ENCODE measurements around the gene EEF1G.

EEF1G gene

DNA sequence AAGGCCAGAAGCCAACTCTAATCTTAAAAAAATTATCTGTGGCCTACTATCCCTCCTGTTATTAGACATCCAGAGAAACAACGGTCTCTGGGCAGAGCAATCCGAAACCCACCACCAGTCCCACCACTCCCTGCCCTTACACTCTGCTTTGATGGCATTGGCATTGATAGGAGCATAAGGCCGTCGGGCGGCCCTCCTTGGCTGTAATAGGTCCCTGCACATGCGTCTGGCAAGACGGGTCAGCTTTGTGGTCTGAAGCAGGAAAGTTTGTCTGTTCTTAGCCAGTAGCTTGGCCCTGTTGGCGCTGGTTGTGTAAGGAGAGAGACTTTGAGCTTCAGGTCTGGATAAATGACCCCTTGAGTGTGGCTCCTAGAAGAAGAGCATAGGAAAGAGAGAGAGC is 21.4 kb upstream of the EEF1G start:
- peaks cover 48 to 54% (median 50%) of the 10 kb centered on the region in 3 donors for H3K36me3 ChIP-seq
- DNase-seq: no peak
- H3K27me3 ChIP-seq: no peaks in the 10 kb centered on the region
- H3K4me1 ChIP-seq: peaks cover 7 to 44% (median 34%) of the 10 kb centered on the region in 4 donors
- no peak overlapping the region for H3K27ac ChIP-seq
- intact Hi-C loops (cut with DNase I; ENCODE audit: low total_unique reads): loop anchor here (10.0 kb wide), 1 partner anchor 50 kb away; the partner anchor contains the start of gene AHNAK
- H3K4me3 ChIP-seq: no peak overlapping the region
- H3K9me3 ChIP-seq: no peaks in the 10 kb centered on the region
- TF ChIP-seq, protein P1, sequence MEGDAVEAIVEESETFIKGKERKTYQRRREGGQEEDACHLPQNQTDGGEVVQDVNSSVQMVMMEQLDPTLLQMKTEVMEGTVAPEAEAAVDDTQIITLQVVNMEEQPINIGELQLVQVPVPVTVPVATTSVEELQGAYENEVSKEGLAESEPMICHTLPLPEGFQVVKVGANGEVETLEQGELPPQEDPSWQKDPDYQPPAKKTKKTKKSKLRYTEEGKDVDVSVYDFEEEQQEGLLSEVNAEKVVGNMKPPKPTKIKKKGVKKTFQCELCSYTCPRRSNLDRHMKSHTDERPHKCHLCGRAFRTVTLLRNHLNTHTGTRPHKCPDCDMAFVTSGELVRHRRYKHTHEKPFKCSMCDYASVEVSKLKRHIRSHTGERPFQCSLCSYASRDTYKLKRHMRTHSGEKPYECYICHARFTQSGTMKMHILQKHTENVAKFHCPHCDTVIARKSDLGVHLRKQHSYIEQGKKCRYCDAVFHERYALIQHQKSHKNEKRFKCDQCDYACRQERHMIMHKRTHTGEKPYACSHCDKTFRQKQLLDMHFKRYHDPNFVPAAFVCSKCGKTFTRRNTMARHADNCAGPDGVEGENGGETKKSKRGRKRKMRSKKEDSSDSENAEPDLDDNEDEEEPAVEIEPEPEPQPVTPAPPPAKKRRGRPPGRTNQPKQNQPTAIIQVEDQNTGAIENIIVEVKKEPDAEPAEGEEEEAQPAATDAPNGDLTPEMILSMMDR (IDR thresholded peaks at IDR 0.05): no peak

DNA sequence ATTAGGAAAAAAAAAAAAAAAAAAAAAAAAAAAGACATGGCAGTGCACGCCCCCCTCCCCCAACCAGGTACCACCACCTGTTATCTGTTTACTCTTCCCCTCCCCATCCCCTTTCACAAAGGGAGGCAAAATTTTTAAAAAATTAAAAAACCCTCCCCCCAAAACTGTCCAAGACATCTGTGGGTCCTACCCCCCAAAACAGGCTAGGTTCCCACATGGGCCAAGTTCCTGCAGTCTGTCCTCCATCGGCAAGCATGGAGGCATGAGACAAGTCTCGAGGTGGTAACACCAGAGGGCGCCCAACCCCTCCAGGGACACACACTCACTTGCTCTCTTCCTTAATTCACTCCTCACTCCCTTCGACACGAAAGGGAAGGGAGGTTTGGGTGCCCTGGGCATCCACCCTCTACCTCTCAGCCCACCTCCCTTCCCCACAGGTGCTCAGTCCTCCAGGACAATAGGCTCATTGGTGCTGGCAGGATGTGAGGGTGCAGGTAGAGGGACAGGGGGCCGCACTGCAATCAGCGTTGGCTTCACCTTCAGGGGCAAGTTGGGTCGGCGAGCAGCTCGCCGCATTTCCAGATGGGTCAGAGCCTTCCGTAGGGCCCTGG is 19.8 kb upstream of the EEF1G start:
- intact Hi-C loops (cut with DNase I; ENCODE audit: low total_unique reads): loop anchor here (10.0 kb wide), 1 partner anchor 49 kb away; the partner anchor contains the start of gene AHNAK
- Histone ChIP-seq H3K36me3 (peaks cover 48 to 56% (median 55%) of the 10 kb centered on the region in 3 donors), H3K4me1 (peaks cover 0 to 32% (median 21%) of the 10 kb centered on the region in 4 donors)

DNA sequence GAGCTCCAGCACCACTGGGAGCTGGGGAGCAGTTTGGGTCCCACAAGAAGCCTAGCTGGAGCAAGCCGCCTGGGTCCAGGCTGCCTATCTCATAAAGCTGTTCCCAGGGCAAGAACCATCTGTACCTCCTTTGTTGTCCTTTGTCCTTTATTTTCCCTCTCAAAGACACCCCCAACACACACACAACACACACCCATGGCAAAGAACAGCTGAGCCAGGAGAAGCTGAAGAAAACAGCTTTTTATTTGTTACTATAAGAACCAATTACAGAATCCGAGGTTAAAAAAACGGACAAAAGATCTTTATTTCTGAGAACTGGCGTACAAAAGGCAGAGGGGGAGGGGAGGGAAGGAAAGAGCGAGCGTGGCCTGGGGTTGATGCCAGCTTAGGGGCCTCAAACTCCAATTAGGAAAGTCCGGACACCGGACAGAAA is 19.3 kb upstream of the EEF1G start:
- intact Hi-C loops (cut with DNase I; ENCODE audit: low total_unique reads): loop anchor here (10.0 kb wide), 1 partner anchor 48 kb away; the partner anchor contains the start of gene AHNAK
- H3K4me3 ChIP-seq: no peak overlapping the region
- H3K36me3 ChIP-seq: peaks cover 44 to 56% (median 55%) of the 10 kb centered on the region in 3 donors
- no peaks in the 10 kb centered on the region for H3K27me3 ChIP-seq
- peak overlapping the region; percentile 89 to 97 for H3K27ac ChIP-seq
- no peak for DNase-seq
- H3K9me3 ChIP-seq: no peaks in the 10 kb centered on the region
- TF ChIP-seq, protein P1 (IDR thresholded peaks at IDR 0.05): no peak
- peaks cover 0 to 30% (median 19%) of the 10 kb centered on the region in 4 donors for H3K4me1 ChIP-seq

More for the DNA sequence above, 19.8 kb upstream of the EEF1G start:
- Histone ChIP-seq H3K27ac (peak overlapping the region in 1 of 2 donors; percentile 89), H3K4me3 (no peak overlapping the region), H3K27me3 (no peaks in the 10 kb centered on the region), H3K9me3 (no peaks in the 10 kb centered on the region)
- peak; percentile 84 to 85 for DNase-seq
- TF ChIP-seq, protein P1 (IDR thresholded peaks at IDR 0.05): peak; percentile 35 to 46

DNA sequence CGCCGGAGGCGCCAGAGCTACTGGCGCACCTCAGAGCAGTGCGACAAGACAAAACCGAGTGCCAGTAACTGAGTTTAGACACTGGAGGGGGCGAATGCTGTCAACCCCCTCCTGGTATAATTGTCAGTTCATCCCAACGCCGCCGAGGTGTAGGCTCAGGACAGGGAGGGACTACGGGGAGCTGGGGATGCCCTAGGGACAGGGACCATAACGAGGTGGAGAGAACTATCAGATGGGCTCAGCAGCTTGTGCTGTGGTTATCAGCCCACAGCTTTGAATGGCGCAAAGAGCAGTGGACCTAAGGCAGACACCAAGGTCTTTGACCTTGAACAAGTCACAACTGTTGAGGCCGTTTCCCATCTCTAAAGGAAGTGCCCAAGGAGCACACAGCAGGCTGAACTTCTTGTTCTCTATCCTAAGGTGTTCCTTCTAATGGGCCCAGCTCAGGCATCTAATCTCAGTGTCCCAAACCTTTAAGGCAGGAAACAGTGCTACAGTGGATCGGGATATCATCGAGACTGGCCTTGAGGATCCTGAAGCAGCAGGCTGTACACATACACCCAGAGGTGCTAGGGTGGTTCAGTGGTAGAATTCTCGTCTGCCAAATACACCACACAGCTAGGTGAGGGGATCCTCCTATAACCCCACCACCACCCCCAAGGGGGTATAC is 18.6 kb upstream of the EEF1G start:
- Histone ChIP-seq H3K4me1 (peaks cover 0 to 30% (median 19%) of the 10 kb centered on the region in 4 donors), H3K4me3 (peak overlapping the region; percentile 69 to 89), H3K9me3 (no peaks in the 10 kb centered on the region), H3K27ac (peak overlapping the region; percentile 89 to 97), H3K36me3 (peaks cover 40 to 56% (median 55%) of the 10 kb centered on the region in 3 donors), H3K27me3 (no peaks in the 10 kb centered on the region)
- DNase-seq: no peak
- intact Hi-C loops (cut with DNase I; ENCODE audit: low total_unique reads): loop anchor here (10.0 kb wide), 1 partner anchor 47 kb away; the partner anchor contains the start of gene AHNAK
- TF ChIP-seq, protein P1 (IDR thresholded peaks at IDR 0.05): no peak

DNA sequence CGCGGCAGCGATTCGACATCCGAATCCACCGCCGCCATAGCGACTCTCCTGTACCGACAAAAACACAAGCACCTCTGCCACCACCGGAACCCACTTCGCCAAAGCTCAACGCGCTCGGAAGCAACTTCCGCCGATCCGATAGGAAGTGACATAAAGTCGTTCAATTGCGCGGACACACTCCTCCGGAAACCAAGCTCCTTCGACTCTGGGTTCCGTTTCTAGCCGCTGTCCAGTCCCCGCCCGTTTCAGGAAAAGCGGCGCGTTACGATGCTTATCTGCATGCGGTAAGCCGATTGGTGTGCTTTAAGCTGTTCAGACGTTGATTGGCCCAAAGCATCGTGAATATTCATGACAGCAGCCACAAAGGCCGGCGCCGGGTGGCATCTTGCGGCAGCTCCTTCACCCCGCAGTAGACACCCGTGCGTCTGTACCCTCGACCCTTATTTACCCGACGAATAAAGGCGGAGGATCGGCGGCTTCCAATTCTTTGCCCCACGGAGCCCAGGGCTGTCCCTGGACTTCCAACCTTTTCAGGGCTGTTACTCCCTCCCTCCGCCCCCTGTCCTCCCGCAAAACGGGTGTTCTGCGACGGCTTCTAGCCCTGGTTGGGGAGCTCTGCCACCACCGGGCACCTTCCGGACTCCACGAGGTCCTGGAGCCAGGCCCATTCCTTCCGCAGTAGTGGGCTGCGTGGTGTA is 17.9 kb upstream of the EEF1G start, which contains the start of gene TUT1:
TUT1 (minus strand) TSS at position 76 of the 698 bp plus-strand sequence; CDS start at position 38, 38 bp downstream.
- Histone ChIP-seq H3K36me3 (peaks cover 35 to 56% (median 50%) of the 10 kb centered on the region in 3 donors), H3K9me3 (no peaks in the 10 kb centered on the region), H3K27me3 (no peaks in the 10 kb centered on the region), H3K4me3 (peak within 1 kb of the TSS; percentile 69 to 89), H3K4me1 (peaks cover 0 to 30% (median 19%) of the 10 kb centered on the region in 4 donors), H3K27ac (peak within 1 kb of the TSS; percentile 89 to 97)
- TF ChIP-seq, protein P1 (IDR thresholded peaks at IDR 0.05): no peak
- DNase-seq: peak; percentile 98
- intact Hi-C loops (cut with DNase I; ENCODE audit: low total_unique reads): loop anchor here (10.0 kb wide), 1 partner anchor 47 kb away; the partner anchor contains the start of gene AHNAK

Measured in tibial artery (tissue), 4 donors.